IMR-90 (cell line): ENCODE measurements around the gene CENPP. TPM values are rescaled to one million over a fixed set of nuclear protein-coding genes. Genes with fewer than 3 reads are reported as not detected.

Experiments used
- ATAC-seq: fragments of 200-7000 bp; cut with Tn5 transposase; 2 replicates; pipeline ENCODE4 v1.9.1; 2020; ENCODE audit warnings: low read depth, mild to moderate bottlenecking, moderate library complexity
- BruUV-seq: library from RNA; stranded (reverse); fragments of 400-500 nt; replicated peaks from 2 replicates; lab custom pipeline; 2021; lab: Mats Ljungman, UMichigan
- CTCF ChIA-PET: fragments of 300-600 bp; formaldehyde crosslinking; extraction: SDS; loops from one replicate; lab custom pipeline; 2021; ENCODE audit warnings: antibody characterized with exemption; lab: Yijun Ruan, JAX
- POLR2A ChIA-PET: fragments of 300-600 bp; sonication (Branson Sonifier 250); formaldehyde crosslinking; loops from one replicate; lab custom pipeline; 2022; ENCODE audit warnings: antibody characterized with exemption; ENCODE audit not compliant: unreplicated experiment; lab: Charles Lee
- DNase-seq: peaks from one replicate; pipeline ENCODE4 v3.0.0; 2013
- H2AFZ ChIP-seq: replicated peaks from 2 replicates; pipeline ENCODE3; 2013; ENCODE audit warnings: low read length, mild to moderate bottlenecking; ENCODE audit not compliant: poor library complexity
- H2AK5ac ChIP-seq: 2 replicates; pipeline ENCODE4 v1.6.1; 2013; ENCODE audit warnings: low read depth, low read length, inconsistent platforms
- H2AK9ac ChIP-seq: replicated peaks from 2 replicates; pipeline ENCODE3; 2013; ENCODE audit warnings: mild to moderate bottlenecking, low read depth, low read length, moderate library complexity; ENCODE audit not compliant: poor library complexity
- H2BK120ac ChIP-seq: 2 replicates; pipeline ENCODE4 v1.6.1; 2013; ENCODE audit warnings: low read depth, low read length, inconsistent platforms
- H2BK15ac ChIP-seq: 3 replicates; pipeline ENCODE4 v1.6.1; 2013; ENCODE audit warnings: low read depth, low read length, inconsistent platforms
- H2BK20ac ChIP-seq: 2 replicates; pipeline ENCODE4 v1.6.1; 2013; ENCODE audit warnings: low read depth, mild to moderate bottlenecking, inconsistent platforms, low read length, moderate library complexity
- H2BK5ac ChIP-seq: 2 replicates; pipeline ENCODE4 v1.6.1; 2013; ENCODE audit warnings: mild to moderate bottlenecking, low read depth, low read length, inconsistent platforms; ENCODE audit not compliant: poor library complexity, severe bottlenecking
- H3K14ac ChIP-seq: replicated peaks from 2 replicates; pipeline ENCODE4 v1.6.1; 2013; ENCODE audit warnings: low read depth, low read length, inconsistent platforms
- H3K18ac ChIP-seq: 2 replicates; pipeline ENCODE4 v1.6.1; 2013; ENCODE audit warnings: low read depth, low read length, control low read depth
- H3K23ac ChIP-seq: 2 replicates; pipeline ENCODE4 v1.6.1; 2013; ENCODE audit warnings: low read depth, low read length, inconsistent platforms
- H3K27ac ChIP-seq: 2 replicates; pipeline ENCODE4 v1.5.1; 2013; ENCODE audit warnings: mild to moderate bottlenecking, control low read depth, low read length; ENCODE audit not compliant: insufficient read depth
- H3K27me3 ChIP-seq: 2 replicates; pipeline ENCODE4 v1.6.1; 2013; ENCODE audit warnings: low read length; ENCODE audit not compliant: control insufficient read depth, insufficient read depth
- H3K36me3 ChIP-seq: 2 replicates; pipeline ENCODE4 v1.6.1; 2013; ENCODE audit warnings: low read length, mixed read lengths; ENCODE audit not compliant: control insufficient read depth, insufficient read depth
- H3K4ac ChIP-seq: 2 replicates; pipeline ENCODE4 v1.6.1; 2013; ENCODE audit warnings: low read depth, low read length, inconsistent platforms
- H3K4me1 ChIP-seq: 2 replicates; pipeline ENCODE4 v1.6.1; 2013; ENCODE audit warnings: low read length, mixed read lengths; ENCODE audit not compliant: control insufficient read depth, insufficient read depth
- H3K4me2 ChIP-seq: 2 replicates; pipeline ENCODE4 v1.6.1; 2013; ENCODE audit warnings: low read depth, mild to moderate bottlenecking, control low read depth, low read length, moderate library complexity
- H3K4me3 ChIP-seq: 2 replicates; pipeline ENCODE4 v1.5.1; 2013; ENCODE audit warnings: low read depth, mild to moderate bottlenecking, control low read depth, low read length, moderate library complexity; ENCODE audit not compliant: insufficient read depth
- H3K56ac ChIP-seq: 2 replicates; pipeline ENCODE4 v1.6.1; 2013; ENCODE audit warnings: low read length, inconsistent platforms; ENCODE audit not compliant: insufficient read depth; ENCODE audit errors: extremely low read depth
- H3K79me1 ChIP-seq, 2 experiments: 2 replicates each; pipeline ENCODE4 v1.6.1; 2013; ENCODE audit warnings: low read length in 2 of 2, inconsistent platforms in 1 of 2, low read depth in 1 of 2
- H3K9ac ChIP-seq: 2 replicates; pipeline ENCODE4 v1.6.1; 2013; ENCODE audit warnings: low read depth, low read length, control low read depth
- H3K9me1 ChIP-seq: 2 replicates; pipeline ENCODE4 v1.6.1; 2013; ENCODE audit warnings: low read length, inconsistent platforms; ENCODE audit not compliant: insufficient read depth
- H3K9me3 ChIP-seq: 2 replicates; pipeline ENCODE4 v1.6.1; 2013; ENCODE audit warnings: low read length; ENCODE audit not compliant: control insufficient read depth, insufficient read depth
- H4K20me1 ChIP-seq: 2 replicates; pipeline ENCODE4 v1.6.1; 2013; ENCODE audit warnings: low read length, inconsistent platforms; ENCODE audit not compliant: insufficient read depth
- H4K5ac ChIP-seq: 2 replicates; pipeline ENCODE4 v1.6.1; 2013; ENCODE audit warnings: mild to moderate bottlenecking, low read depth, low read length, control low read depth
- H4K8ac ChIP-seq, 2 experiments: 2 replicates each; pipeline ENCODE4 v1.6.1; 2013; ENCODE audit warnings: low read depth in 2 of 2, low read length in 2 of 2, control low read depth in 1 of 2, inconsistent platforms in 1 of 2
- H4K91ac ChIP-seq: 2 replicates; pipeline ENCODE4 v1.6.1; 2013; ENCODE audit warnings: low read depth, low read length, inconsistent platforms; ENCODE audit not compliant: insufficient read depth
- BHLHE40 ChIP-seq: fragments of 150-350 bp; IDR thresholded peaks from 2 replicates; pipeline ENCODE4 v1.6.1; 2016; ENCODE audit warnings: mild to moderate bottlenecking, low read depth, low read length
- CEBPB ChIP-seq: IDR thresholded peaks from 2 replicates; pipeline ENCODE4 v1.6.1; 2012; ENCODE audit warnings: low read depth, low read length, improper control_type of control experiment
- CHD1 ChIP-seq: IDR thresholded peaks from 2 replicates; pipeline ENCODE4 v1.6.1; 2012; ENCODE audit warnings: low read depth, low read length, improper control_type of control experiment
- CTCF ChIP-seq: conservative IDR thresholded peaks from 2 replicates; pipeline ENCODE4 v1.5.1; 2012; ENCODE audit warnings: mild to moderate bottlenecking, low read depth, low read length, improper control_type of control experiment
- ELK1 ChIP-seq: fragments of 150-350 bp; IDR thresholded peaks from 2 replicates; pipeline ENCODE4 v1.6.1; 2016; ENCODE audit warnings: low read depth, mild to moderate bottlenecking, low read length, moderate library complexity, borderline replicate concordance
- FOS ChIP-seq: fragments of 150-350 bp; IDR thresholded peaks from 2 replicates; pipeline ENCODE4 v1.6.1; 2016; ENCODE audit warnings: low read depth, low read length
- MAFK ChIP-seq: IDR thresholded peaks from 2 replicates; pipeline ENCODE4 v1.6.1; 2012; ENCODE audit warnings: low read depth, low read length, improper control_type of control experiment
- MAZ ChIP-seq: IDR thresholded peaks from 2 replicates; pipeline ENCODE4 v1.6.1; 2012; ENCODE audit warnings: low read depth, mild to moderate bottlenecking, low read length, improper control_type of control experiment, moderate library complexity, borderline replicate concordance
- MXI1 ChIP-seq: IDR thresholded peaks from 2 replicates; pipeline ENCODE4 v1.6.1; 2012; ENCODE audit warnings: low read depth, mild to moderate bottlenecking, low read length, moderate library complexity, borderline replicate concordance
- NFE2L2 ChIP-seq: fragments of 150-350 bp; IDR thresholded peaks from 2 replicates; pipeline ENCODE4 v1.6.1; 2016; ENCODE audit warnings: low read depth, mild to moderate bottlenecking, low read length
- POLR2A ChIP-seq: IDR thresholded peaks from 2 replicates; pipeline ENCODE4 v1.6.1; 2012; ENCODE audit warnings: mild to moderate bottlenecking, low read depth, low read length
- RAD21 ChIP-seq: IDR thresholded peaks from 2 replicates; pipeline ENCODE4 v1.6.1; 2012; ENCODE audit warnings: low read length, improper control_type of control experiment
- RCOR1 ChIP-seq: IDR thresholded peaks from 2 replicates; pipeline ENCODE4 v1.6.1; 2012; ENCODE audit warnings: mild to moderate bottlenecking, low read length, improper control_type of control experiment; ENCODE audit not compliant: insufficient replicate concordance
- RFX5 ChIP-seq: IDR thresholded peaks from 2 replicates; pipeline ENCODE4 v1.8.0; 2012; ENCODE audit warnings: low read depth, mild to moderate bottlenecking, low read length, moderate library complexity
- SMC3 ChIP-seq: fragments of 150-350 bp; IDR thresholded peaks from 2 replicates; pipeline ENCODE4 v1.6.1; 2016; ENCODE audit warnings: low read depth, mild to moderate bottlenecking, antibody characterized with exemption, low read length, moderate library complexity
- USF2 ChIP-seq: fragments of 150-350 bp; IDR thresholded peaks from 2 replicates; pipeline ENCODE4 v1.6.1; 2017; ENCODE audit warnings: mild to moderate bottlenecking, antibody characterized with exemption, low read length, low read depth
- WGBS, 2 experiments: methylation state at CpG; one replicate each; pipeline versions ENCODE4 v1.1.5 to v1.1.7; 2013; ENCODE audit warnings: missing lambda C conversion rate in 2 of 2; ENCODE audit not compliant: insufficient read length in 1 of 2; ENCODE audit errors: extremely low coverage in 2 of 2; 5-methylcytosine and 5-hydroxymethylcytosine counted together
- dilution Hi-C: fragments of 300-500 bp; cut with HindIII; formaldehyde crosslinking; loops from one replicate; pipeline ENCODE4 v1.14.3; 2018; ENCODE audit warnings: low sequenced_read_pairs; ENCODE audit not compliant: unreplicated experiment
- in situ Hi-C: fragments of 300-500 bp; cut with MboI; formaldehyde crosslinking; loops from 3 replicates; pipeline ENCODE4 v1.14.3; 2019; ENCODE audit warnings: low sequenced_read_pairs, inconsistent platforms, mixed read lengths
- intact Hi-C: fragments of 100-400 bp; cut with micrococcal nuclease; formaldehyde crosslinking; loops from 2 replicates; pipeline ENCODE4 v1.10.0; 2022
- polyA plus RNA-seq, 3 experiments: library from polyadenylated mRNA; depleted of rRNA; stranded (reverse); fragments of >200 nt; gene quantifications; 2 replicates each; pipeline ENCODE4 v1.2.3, GENCODE V29; 2012; ENCODE audit warnings: low replicate concordance in 1 of 3
- total RNA-seq: library from RNA; depleted of rRNA; stranded (reverse); fragments of >200 nt; gene quantifications from 2 replicates; pipeline ENCODE4 v1.2.3, GENCODE V29; 2012

CENPP gene
- total and polyA plus RNA-seq, 2 of the 4 experiments (the other 2 are of a cell fraction) = 1.4 to 2.0 TPM

- Histone ChIP-seq H2AK9ac (no peak overlapping the region), H3K56ac (no peak overlapping the region), H2AFZ (no peak overlapping the region), H2BK20ac (no peak overlapping the region), H2BK120ac (no peak overlapping the region), H3K9me1 (no peaks in the 10 kb centered on the region; the same call in 1 of the 2 replicates), H3K4me2 (no peak overlapping the region), H2BK15ac (no peak overlapping the region), H3K9ac (no peak overlapping the region), H3K14ac (no peak overlapping the region), H3K18ac (no peak overlapping the region), H3K36me3 (no peaks in the 10 kb centered on the region), H4K5ac (no peak overlapping the region), H3K27ac (no peak overlapping the region), H3K79me1 (no peaks in the 10 kb centered on the region), H3K9me3 (no peaks in the 10 kb centered on the region), H3K4me3 (no peak overlapping the region), H4K8ac (no peak overlapping the region), H4K91ac (no peak overlapping the region), H3K27me3 (no peaks in the 10 kb centered on the region), H2AK5ac (no peak overlapping the region), H2BK5ac (no peak overlapping the region), H3K23ac (no peak overlapping the region), H3K4ac (no peak overlapping the region), H4K20me1 (no peaks in the 10 kb centered on the region), H3K4me1 (peaks cover 2% of the 10 kb centered on the region; the same call in 1 of the 2 replicates)
- CTCF ChIA-PET = no interaction called here
- POLR2A ChIA-PET = no interaction called here
- in situ Hi-C loops (no loop called here), dilution Hi-C loops (no loop called here), intact Hi-C loops (no loop called here)
- TF ChIP-seq SMC3 (no peak), MXI1 (no peak), CEBPB (no peak), CTCF (no peak), MAFK (no peak), FOS (no peak), RAD21 (no peak), MAZ (no peak), BHLHE40 (no peak), USF2 (no peak), RFX5 (no peak), NFE2L2 (no peak), RCOR1 (no peak), POLR2A (no peak), CHD1 (no peak), ELK1 (no peak)
- DNase-seq = no peak
- ATAC-seq = no peak
- no CpG with 5 or more reads among the region's 3 CpGs for WGBS, 2 experiments
- BruUV-seq = no TSS peak
These were observed 203.4 kb downstream of the CENPP start for GRCh38 chr9:92529124-92529523.
